ENCODE data around the gene NUMA1.

Gene NUMA1

GRCh38 chr11:72037554-72038311 lies 42.6 kb downstream of the NUMA1 start:
- Histone ChIP-seq H3K27ac (ENCODE audit: low read depth, low read length) (no peak overlapping the region), H3K27me3 (ENCODE audit: control insufficient read depth, insufficient read depth, low read length) (no peaks in the 10 kb centered on the region), H3K9me3 (ENCODE audit: control insufficient read depth, insufficient read depth, low read depth, low read length) (no peaks in the 10 kb centered on the region), H3K4me3 (ENCODE audit: low read depth, low read length) (no peak overlapping the region), H3K9ac (ENCODE audit: low read length) (no peak overlapping the region), H3K4me1 (ENCODE audit: control insufficient read depth, insufficient read depth, low read length) (peaks cover 38% of the 10 kb centered on the region), H3K36me3 (ENCODE audit: control insufficient read depth, insufficient read depth, low read length) (peaks cover 25% of the 10 kb centered on the region)

DNA sequence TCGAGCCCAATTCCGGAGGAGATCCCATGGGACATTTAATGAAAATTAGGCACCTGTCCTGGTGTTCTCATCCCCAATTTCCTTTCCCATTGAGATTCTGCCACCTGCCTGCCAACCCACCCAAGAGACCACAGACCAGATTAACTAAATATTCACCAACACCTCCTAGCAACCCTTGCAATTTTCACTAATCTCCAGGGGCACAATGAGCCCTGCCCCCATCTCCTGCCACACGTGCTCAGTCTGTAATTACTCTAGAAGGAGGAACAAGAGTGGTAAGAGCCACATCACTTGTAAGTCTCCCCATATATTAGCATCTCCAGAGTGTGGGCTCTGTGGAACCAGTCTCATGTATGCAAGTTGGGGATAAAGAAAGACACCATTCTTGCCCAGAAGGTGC lies 43.7 kb downstream of the NUMA1 start:
- Histone ChIP-seq H3K27me3 (ENCODE audit: control insufficient read depth, insufficient read depth, low read length) (no peaks in the 10 kb centered on the region), H3K36me3 (ENCODE audit: control insufficient read depth, insufficient read depth, low read length) (peaks cover 25% of the 10 kb centered on the region), H3K9ac (ENCODE audit: low read length) (no peak overlapping the region), H3K4me1 (ENCODE audit: control insufficient read depth, insufficient read depth, low read length) (peaks cover 29% of the 10 kb centered on the region), H3K9me3 (ENCODE audit: control insufficient read depth, insufficient read depth, low read depth, low read length) (no peaks in the 10 kb centered on the region), H3K27ac (ENCODE audit: low read depth, low read length) (no peak overlapping the region), H3K4me3 (ENCODE audit: low read depth, low read length) (no peak overlapping the region)

DNA sequence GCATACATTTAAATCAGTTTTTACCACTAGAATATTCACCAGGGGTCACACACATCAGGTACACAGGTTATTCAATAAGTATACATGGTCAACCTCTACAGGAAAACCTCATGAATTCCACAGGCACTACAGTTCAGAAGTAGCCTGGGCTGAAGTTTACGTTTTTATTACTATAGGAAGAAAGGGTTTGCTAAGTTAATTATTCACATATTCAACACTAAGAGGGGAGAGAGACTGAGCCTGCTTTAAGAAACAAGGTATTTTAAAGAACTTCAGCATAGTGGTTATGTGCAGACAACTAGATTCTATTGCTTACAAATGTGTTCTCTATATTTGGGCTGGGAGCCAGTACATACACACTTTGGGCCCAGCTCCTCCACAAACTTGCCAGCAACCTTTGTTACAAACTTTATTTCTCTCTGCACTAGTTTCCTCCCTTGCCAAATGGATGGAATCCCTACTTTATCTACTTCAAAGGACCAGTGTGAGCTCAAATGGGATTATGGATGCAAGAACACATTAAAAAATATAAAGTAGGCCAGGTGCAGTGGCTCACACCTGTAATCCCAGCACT lies 49.8 kb downstream of the NUMA1 start:
- no peaks in the 10 kb centered on the region for H3K27me3 ChIP-seq (ENCODE audit: control insufficient read depth, insufficient read depth, low read length)
- H3K4me1 ChIP-seq (ENCODE audit: control insufficient read depth, insufficient read depth, low read length): no peaks in the 10 kb centered on the region
- no peak overlapping the region for H3K4me3 ChIP-seq (ENCODE audit: low read depth, low read length)
- no peak overlapping the region for H3K27ac ChIP-seq (ENCODE audit: low read depth, low read length)
- no peak overlapping the region for H3K9ac ChIP-seq (ENCODE audit: low read length)
- H3K9me3 ChIP-seq (ENCODE audit: control insufficient read depth, insufficient read depth, low read depth, low read length): no peaks in the 10 kb centered on the region
- peaks cover 45% of the 10 kb centered on the region for H3K36me3 ChIP-seq (ENCODE audit: control insufficient read depth, insufficient read depth, low read length)

- H3K27ac ChIP-seq (ENCODE audit: low read depth, low read length): no peak overlapping the region
- no peak overlapping the region for H3K9ac ChIP-seq (ENCODE audit: low read length)
- no peaks in the 10 kb centered on the region for H3K4me1 ChIP-seq (ENCODE audit: control insufficient read depth, insufficient read depth, low read length)
- H3K9me3 ChIP-seq (ENCODE audit: control insufficient read depth, insufficient read depth, low read depth, low read length): no peaks in the 10 kb centered on the region
- H3K27me3 ChIP-seq (ENCODE audit: control insufficient read depth, insufficient read depth, low read length): no peaks in the 10 kb centered on the region
- peaks cover 61% of the 10 kb centered on the region for H3K36me3 ChIP-seq (ENCODE audit: control insufficient read depth, insufficient read depth, low read length)
- H3K4me3 ChIP-seq (ENCODE audit: low read depth, low read length): no peak overlapping the region
Measured at GRCh38 chr11:72026090-72026489, 54.3 kb downstream of the NUMA1 start.

- no peak overlapping the region for H3K27ac ChIP-seq (ENCODE audit: low read depth, low read length)
- H3K9me3 ChIP-seq (ENCODE audit: control insufficient read depth, insufficient read depth, low read depth, low read length): no peaks in the 10 kb centered on the region
- H3K27me3 ChIP-seq (ENCODE audit: control insufficient read depth, insufficient read depth, low read length): no peaks in the 10 kb centered on the region
- no peak overlapping the region for H3K4me3 ChIP-seq (ENCODE audit: low read depth, low read length)
- H3K4me1 ChIP-seq (ENCODE audit: control insufficient read depth, insufficient read depth, low read length): no peaks in the 10 kb centered on the region
- peaks cover 75% of the 10 kb centered on the region for H3K36me3 ChIP-seq (ENCODE audit: control insufficient read depth, insufficient read depth, low read length)
- H3K9ac ChIP-seq (ENCODE audit: low read length): no peak overlapping the region
Measured at GRCh38 chr11:72024069-72024754, 56.1 kb downstream of the NUMA1 start.

- H3K27me3 ChIP-seq (ENCODE audit: control insufficient read depth, insufficient read depth, low read length): no peaks in the 10 kb centered on the region
- peaks cover 75% of the 10 kb centered on the region for H3K36me3 ChIP-seq (ENCODE audit: control insufficient read depth, insufficient read depth, low read length)
Measured at GRCh38 chr11:72023335-72023734, 57.0 kb downstream of the NUMA1 start.

DNA sequence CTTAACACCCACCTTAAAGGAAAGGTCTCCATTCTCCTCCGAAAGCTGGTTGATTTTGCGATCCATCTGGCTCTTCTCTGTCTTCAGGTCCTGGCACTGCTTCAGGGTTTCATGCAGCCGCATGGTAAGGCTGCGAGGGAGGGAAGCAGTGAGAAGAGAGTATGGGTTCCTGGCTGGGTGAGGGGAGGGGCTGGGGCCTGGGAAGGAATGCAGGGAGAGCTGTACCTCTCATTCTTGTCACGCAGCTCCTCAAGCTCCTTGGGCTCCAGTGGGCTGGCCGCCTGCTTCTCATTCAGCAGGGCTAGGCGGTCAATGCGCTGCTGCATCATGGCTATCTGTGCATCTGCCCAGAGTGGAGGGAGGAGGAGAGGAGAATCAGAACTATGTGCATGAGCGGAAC lies 62.2 kb downstream of the NUMA1 start:
- Histone ChIP-seq H3K9ac (ENCODE audit: low read length) (no peak overlapping the region), H3K4me1 (ENCODE audit: control insufficient read depth, insufficient read depth, low read length) (no peaks in the 10 kb centered on the region), H3K4me3 (ENCODE audit: low read depth, low read length) (no peak overlapping the region), H3K27me3 (ENCODE audit: control insufficient read depth, insufficient read depth, low read length) (no peaks in the 10 kb centered on the region), H3K27ac (ENCODE audit: low read depth, low read length) (no peak overlapping the region), H3K9me3 (ENCODE audit: control insufficient read depth, insufficient read depth, low read depth, low read length) (no peaks in the 10 kb centered on the region), H3K36me3 (ENCODE audit: control insufficient read depth, insufficient read depth, low read length) (peaks cover 97% of the 10 kb centered on the region)

More at GRCh38 chr11:72023335-72023734, 57.0 kb downstream of the NUMA1 start:
- no peaks in the 10 kb centered on the region for H3K9me3 ChIP-seq (ENCODE audit: control insufficient read depth, insufficient read depth, low read depth, low read length)
- no peak overlapping the region for H3K4me3 ChIP-seq (ENCODE audit: low read depth, low read length)
- H3K27ac ChIP-seq (ENCODE audit: low read depth, low read length): no peak overlapping the region
- no peaks in the 10 kb centered on the region for H3K4me1 ChIP-seq (ENCODE audit: control insufficient read depth, insufficient read depth, low read length)
- H3K9ac ChIP-seq (ENCODE audit: low read length): no peak overlapping the region

DNA sequence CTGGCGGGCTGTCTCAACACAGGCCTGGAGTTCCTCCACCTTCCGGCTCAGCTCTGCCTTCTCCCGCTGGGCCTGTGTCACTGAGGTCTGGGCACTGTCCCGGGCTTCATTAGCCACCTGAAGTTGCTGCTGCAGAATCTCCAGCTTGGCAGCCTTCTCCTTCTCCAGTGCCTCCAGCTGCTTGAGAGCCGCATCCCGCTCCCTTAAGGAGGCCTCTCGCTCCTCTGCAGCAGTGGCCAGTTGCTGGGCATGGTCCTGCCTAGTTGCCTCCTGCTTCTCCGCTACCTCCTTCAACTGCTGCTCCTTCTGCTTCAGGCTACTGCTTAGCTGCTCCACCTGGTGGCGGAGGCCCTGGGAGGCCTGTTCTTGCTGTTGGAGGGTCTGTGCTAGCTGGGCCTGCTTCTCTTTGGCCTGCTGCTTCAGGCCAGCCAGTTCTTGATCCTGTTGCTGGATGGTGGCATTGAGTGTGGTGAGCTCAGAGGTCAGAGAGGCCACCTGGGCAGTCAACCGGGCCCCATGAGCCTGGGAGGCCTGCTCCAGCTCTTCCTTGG lies 64.8 kb downstream of the NUMA1 start:
- Histone ChIP-seq H3K9me3 (ENCODE audit: control insufficient read depth, insufficient read depth, low read depth, low read length) (no peaks in the 10 kb centered on the region), H3K27me3 (ENCODE audit: control insufficient read depth, insufficient read depth, low read length) (no peaks in the 10 kb centered on the region), H3K9ac (ENCODE audit: low read length) (no peak overlapping the region), H3K36me3 (ENCODE audit: control insufficient read depth, insufficient read depth, low read length) (peaks cover 99% of the 10 kb centered on the region), H3K4me3 (ENCODE audit: low read depth, low read length) (no peak overlapping the region), H3K27ac (ENCODE audit: low read depth, low read length) (no peak overlapping the region), H3K4me1 (ENCODE audit: control insufficient read depth, insufficient read depth, low read length) (no peaks in the 10 kb centered on the region)

- H3K4me3 ChIP-seq (ENCODE audit: low read depth, low read length): no peak overlapping the region
- H3K27me3 ChIP-seq (ENCODE audit: control insufficient read depth, insufficient read depth, low read length): no peaks in the 10 kb centered on the region
- no peaks in the 10 kb centered on the region for H3K9me3 ChIP-seq (ENCODE audit: control insufficient read depth, insufficient read depth, low read depth, low read length)
- H3K4me1 ChIP-seq (ENCODE audit: control insufficient read depth, insufficient read depth, low read length): no peaks in the 10 kb centered on the region
- no peak overlapping the region for H3K27ac ChIP-seq (ENCODE audit: low read depth, low read length)
- no peak overlapping the region for H3K9ac ChIP-seq (ENCODE audit: low read length)
- peaks cover 100% of the 10 kb centered on the region for H3K36me3 ChIP-seq (ENCODE audit: control insufficient read depth, insufficient read depth, low read length)
Measured at GRCh38 chr11:72014761-72015320, 65.5 kb downstream of the NUMA1 start.

DNA sequence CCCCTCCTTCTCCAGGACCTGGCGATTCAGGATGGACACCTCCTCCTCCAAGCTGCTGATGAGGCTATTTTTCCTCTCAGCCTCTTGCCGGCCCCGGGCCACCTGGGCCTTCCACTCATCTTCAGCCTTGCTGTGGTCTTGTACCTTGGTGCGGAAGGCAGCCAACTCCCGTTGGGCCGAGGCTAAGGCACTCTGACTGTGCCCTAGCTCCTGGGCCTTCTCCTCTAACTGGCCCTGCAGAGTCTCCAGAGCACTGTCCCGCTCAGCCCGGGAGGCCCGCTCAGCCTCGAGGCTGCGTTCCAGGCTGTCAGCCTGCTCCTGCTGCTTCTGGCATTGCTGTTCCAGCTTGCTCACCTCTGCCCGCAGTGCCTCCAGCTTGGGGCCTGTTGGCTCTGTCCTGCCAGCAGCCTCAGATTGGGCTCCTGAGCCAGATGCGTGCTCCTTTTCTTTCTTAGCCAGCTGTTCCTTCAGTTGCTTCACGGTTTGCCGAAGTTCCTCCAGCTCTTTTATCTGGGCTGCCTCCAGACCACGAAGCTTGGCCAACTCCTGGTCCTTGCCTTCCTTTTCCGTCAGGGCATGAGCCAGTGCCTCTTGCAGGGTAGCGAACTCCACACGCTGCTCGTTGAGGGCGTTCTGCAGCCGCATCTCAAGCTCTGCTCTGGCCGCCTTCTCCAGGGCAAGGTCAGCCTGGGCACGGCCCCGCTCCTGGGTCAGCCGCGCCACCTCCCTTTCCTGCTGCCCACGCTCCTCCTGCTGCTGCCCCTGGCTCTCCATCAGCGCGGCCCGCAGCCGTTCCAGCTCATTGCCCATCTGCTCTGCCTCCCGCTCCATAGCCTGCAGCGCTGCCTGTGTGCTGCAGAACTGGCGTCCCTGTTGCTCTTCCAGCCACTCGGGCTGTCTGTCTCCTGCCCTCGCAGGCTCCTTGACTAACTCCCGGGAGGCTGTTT lies 66.3 kb downstream of the NUMA1 start:
- Histone ChIP-seq H3K27me3 (ENCODE audit: control insufficient read depth, insufficient read depth, low read length) (no peaks in the 10 kb centered on the region), H3K27ac (ENCODE audit: low read depth, low read length) (no peak overlapping the region), H3K9ac (ENCODE audit: low read length) (no peak overlapping the region), H3K36me3 (ENCODE audit: control insufficient read depth, insufficient read depth, low read length) (peaks cover 100% of the 10 kb centered on the region), H3K4me1 (ENCODE audit: control insufficient read depth, insufficient read depth, low read length) (no peaks in the 10 kb centered on the region), H3K4me3 (ENCODE audit: low read depth, low read length) (no peak overlapping the region), H3K9me3 (ENCODE audit: control insufficient read depth, insufficient read depth, low read depth, low read length) (no peaks in the 10 kb centered on the region)
